Thymus (tissue), 11 donors: ENCODE measurements around the gene LIPI. TPM values are rescaled to one million over a fixed set of nuclear protein-coding genes. Genes with fewer than 3 reads are reported as not detected.
"Not testable (repeated sequence)": the region's sequence is repeated elsewhere in the genome, so short reads cannot be mapped to it uniquely, and the experiment has no call there.

ENCODE experiments used
- DNase-seq, 9 donors: peaks; one replicate each; pipeline ENCODE4 v3.0.0-alpha.2; 2013; ENCODE audit warnings: low spot score in 9 of 9, low read depth in 6 of 9, missing footprints in 1 of 9
- H3K27ac ChIP-seq, 2 donors: one replicate each; pipeline ENCODE4 v1.5.1; 2013; ENCODE audit warnings: control low read depth in 1 of 2, low read depth in 1 of 2, low read length in 1 of 2, mild to moderate bottlenecking in 1 of 2, moderate library complexity in 1 of 2
- H3K27me3 ChIP-seq, 2 donors: one replicate each; pipeline ENCODE4 v1.5.1; 2013; ENCODE audit warnings: low read length in 1 of 2; ENCODE audit not compliant: control insufficient read depth in 2 of 2, insufficient read depth in 1 of 2
- H3K36me3 ChIP-seq, 2 donors: one replicate each; pipeline ENCODE4 v1.5.1; 2013; ENCODE audit warnings: low read length in 1 of 2, mild to moderate bottlenecking in 1 of 2, moderate library complexity in 1 of 2; ENCODE audit not compliant: control insufficient read depth in 2 of 2, insufficient read depth in 2 of 2
- H3K4me1 ChIP-seq, 2 donors: one replicate each; pipeline ENCODE4 v1.5.1; 2013; ENCODE audit warnings: low read length in 2 of 2; ENCODE audit not compliant: control insufficient read depth in 2 of 2, insufficient read depth in 2 of 2
- H3K4me3 ChIP-seq, 2 donors: one replicate each; pipeline ENCODE4 v1.5.1; 2013; ENCODE audit warnings: low read length in 2 of 2, control low read depth in 1 of 2, mild to moderate bottlenecking in 1 of 2
- H3K9me3 ChIP-seq, 2 donors: one replicate each; pipeline ENCODE4 v1.5.1; 2013; ENCODE audit warnings: low read length in 1 of 2, mild to moderate bottlenecking in 1 of 2; ENCODE audit not compliant: control insufficient read depth in 2 of 2, insufficient read depth in 1 of 2
- WGBS: extraction: QIAGEN DNeasy Blood & Tissue Kit; methylation state at CpG from one replicate; pipeline ENCODE4 v1.1.7; 2013; 5-methylcytosine and 5-hydroxymethylcytosine counted together
- polyA plus RNA-seq: library from polyadenylated mRNA; stranded (reverse); fragments of 200-250 nt; gene quantifications from one replicate; pipeline ENCODE4 v1.2.3, GENCODE V29; 2013
- total RNA-seq: library from RNA; stranded (reverse); fragments of 120-200 nt; gene quantifications from one replicate; pipeline ENCODE4 v1.2.4, GENCODE V29; 2013
- donor health status: healthy.

Gene LIPI
- total and polyA plus RNA-seq, 2 donors: 0.02 TPM; not detected in 1

- Histone ChIP-seq H3K4me3 (no peak overlapping the region), H3K9me3 (peaks cover 2 to 69% of the 10 kb centered on the region in 2 donors), H3K36me3 (no peaks in the 10 kb centered on the region), H3K27ac (no peak overlapping the region), H3K4me1 (no peaks in the 10 kb centered on the region), H3K27me3 (no peaks in the 10 kb centered on the region)
- no peak for DNase-seq
- 97% methylated on average over 16 of the region's 16 CpGs for WGBS
These were observed 137.1 kb downstream of the LIPI start for GRCh38 chr21:14073615-14074014.

DNA sequence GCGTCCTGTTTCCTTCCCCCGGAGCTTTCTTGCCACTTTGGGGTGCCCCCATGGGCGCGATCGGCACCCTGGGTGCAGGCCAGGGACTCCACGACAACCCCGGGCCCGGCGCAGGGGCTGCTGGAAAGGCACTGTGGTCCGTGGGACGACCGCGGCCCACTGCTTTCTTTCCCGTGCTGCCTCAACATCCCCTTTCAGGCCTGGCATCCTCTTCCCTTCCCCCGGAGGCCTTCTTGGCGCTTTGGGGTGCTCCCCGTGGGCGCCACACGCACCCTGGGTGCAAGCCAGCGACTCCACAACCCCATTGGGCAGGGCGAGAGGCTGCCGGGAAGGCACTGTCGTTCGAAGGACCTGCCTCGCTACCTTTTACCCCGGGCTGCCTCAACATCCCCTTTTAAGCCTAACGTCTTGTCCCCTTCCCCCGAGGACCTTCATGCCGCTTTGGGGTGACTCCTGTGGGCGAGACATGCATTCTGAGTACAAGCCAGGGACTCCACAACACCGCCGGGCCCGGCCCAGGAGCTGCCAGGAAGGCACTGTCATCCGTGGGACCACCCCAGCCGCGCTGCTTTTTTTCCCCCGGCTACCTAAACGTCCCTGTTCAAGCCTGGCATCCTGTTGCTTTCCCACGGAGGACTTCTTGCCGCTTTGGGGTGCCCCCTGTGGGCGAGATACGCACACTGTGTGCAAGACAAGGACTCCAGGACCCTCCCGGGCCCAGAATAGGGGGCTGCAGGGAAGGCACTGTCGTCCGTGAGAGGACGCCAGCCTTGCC lies 137.8 kb downstream of the LIPI start:
- Histone ChIP-seq H3K4me1 (no peaks in the 10 kb centered on the region), H3K9me3 (peaks cover 2 to 66% of the 10 kb centered on the region in 2 donors), H3K27ac (no peak overlapping the region), H3K4me3 (no peak overlapping the region), H3K27me3 (no peaks in the 10 kb centered on the region), H3K36me3 (no peaks in the 10 kb centered on the region)
- WGBS: 98% methylated on average over 46 of the region's 46 CpGs
- no peak for DNase-seq

DNA sequence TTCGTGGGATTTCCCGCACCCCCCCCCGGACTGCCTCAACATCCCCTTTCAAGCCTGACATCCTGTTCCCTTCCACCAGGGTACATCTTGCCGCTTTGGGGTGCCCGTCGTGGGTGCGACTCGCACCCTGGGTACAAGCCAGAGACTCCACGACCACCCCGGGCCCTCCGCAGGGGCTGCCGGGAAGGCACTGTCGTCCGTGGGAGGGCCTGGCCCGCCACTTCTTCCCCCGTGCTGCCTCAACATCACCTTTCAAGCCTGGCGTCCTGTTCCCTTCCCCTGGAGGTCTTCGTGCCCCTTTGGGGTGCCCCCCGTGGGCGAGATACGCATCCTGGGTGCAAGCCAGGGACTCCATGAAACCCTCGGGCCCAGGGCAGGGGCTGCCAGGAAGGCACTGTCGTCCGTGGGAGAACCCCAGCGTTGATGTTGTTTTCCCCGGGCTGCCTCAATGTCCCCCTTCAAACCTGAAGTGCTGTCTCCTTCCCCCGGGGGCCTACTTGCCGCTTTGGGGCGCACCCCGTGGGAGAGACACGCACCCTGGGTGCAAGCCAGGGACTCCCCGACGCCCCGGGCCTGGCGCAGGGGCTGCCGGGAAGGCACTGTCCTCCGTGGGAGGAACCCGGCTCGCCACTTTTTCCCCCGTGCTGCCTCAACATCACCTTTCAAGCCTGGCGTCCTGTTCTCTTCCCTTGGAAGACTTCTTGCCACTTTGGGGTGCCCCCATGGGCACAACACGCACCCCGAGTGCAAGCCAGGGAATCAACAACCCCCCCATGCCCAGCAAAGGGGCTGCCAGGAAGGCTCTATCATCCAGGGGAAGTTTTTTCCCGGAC lies 138.6 kb downstream of the LIPI start:
- no peaks in the 10 kb centered on the region for H3K36me3 ChIP-seq
- WGBS: 99% methylated on average over 44 of the region's 44 CpGs
- H3K4me1 ChIP-seq: no peaks in the 10 kb centered on the region
- no peaks in the 10 kb centered on the region for H3K27me3 ChIP-seq
- DNase-seq: no peak
- no peak overlapping the region for H3K4me3 ChIP-seq
- no peak overlapping the region for H3K27ac ChIP-seq
- H3K9me3 ChIP-seq: peaks cover 2 to 60% of the 10 kb centered on the region in 2 donors

DNA sequence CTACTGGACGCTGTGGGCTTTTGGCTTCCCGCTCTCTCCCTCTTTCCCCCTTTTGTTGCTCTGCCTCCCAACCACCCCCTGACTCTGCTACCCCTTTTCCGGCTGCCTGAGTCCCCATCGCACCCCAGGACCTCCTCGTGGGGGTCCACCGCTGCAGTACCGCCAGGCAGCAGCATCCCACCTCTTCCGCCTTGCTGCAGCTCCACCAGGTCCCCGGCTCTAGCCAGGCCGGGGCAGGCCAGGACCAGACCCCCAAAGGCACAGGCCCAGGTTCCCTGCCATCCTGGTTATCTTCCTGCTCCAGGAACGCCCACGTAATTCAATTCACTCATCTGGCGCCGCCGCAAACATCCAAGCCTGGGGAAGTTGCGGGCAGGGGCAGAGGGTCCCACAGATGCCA lies 139.8 kb downstream of the LIPI start:
- no peak for DNase-seq
- Histone ChIP-seq H3K4me3 (no peak overlapping the region), H3K4me1 (no peaks in the 10 kb centered on the region), H3K27ac (no peak overlapping the region), H3K36me3 (no peaks in the 10 kb centered on the region), H3K27me3 (no peaks in the 10 kb centered on the region), H3K9me3 (peaks cover under 1 to 52% of the 10 kb centered on the region in 2 donors)
- 99% methylated on average over 16 of the region's 16 CpGs for WGBS

DNA sequence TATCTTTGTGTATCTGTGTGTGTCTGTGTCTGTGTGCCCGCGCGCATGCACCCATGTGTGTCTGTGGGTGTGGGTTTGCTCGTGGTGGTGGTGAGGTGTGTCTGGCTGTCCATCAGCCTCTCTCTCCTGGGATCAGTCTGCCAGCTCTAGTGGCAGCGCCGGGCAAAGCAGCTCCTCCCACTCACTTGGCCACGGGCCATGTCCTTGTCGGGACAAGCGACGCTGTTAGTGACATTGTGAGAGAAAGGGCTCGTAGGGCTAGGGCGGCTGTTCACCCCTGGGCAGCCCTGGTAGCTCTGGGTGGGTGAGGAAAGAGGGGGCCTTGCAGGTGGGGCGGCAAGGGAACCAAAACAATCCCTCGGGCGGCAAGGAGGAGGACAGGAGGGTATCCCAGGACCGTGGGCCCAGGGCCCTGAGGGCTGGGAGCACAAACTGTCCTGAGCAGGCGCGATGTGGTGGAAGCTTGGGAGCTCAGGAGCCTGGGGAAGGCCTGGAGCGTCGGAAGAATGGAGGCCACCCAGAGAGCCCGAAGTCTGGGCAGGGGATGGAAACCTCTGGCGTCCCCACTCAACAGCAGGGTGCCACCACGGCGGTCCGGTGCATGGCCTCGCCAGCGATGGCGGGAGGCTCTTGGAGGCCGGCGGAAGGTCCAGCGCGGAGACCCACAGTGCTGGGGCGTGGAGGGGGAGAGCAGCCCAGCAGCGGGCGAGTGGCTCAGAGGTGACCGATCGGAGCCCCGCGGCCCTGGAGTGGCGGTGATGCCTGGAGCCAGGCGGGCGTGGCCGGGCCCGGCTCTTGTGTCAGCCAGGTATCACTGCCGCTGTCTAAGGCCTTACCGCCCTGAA lies 140.5 kb downstream of the LIPI start:
- H3K27ac ChIP-seq: no peak overlapping the region
- no peak overlapping the region for H3K4me3 ChIP-seq
- no peak for DNase-seq
- H3K36me3 ChIP-seq: no peaks in the 10 kb centered on the region
- peaks cover 0 to 46% of the 10 kb centered on the region in 2 donors for H3K9me3 ChIP-seq
- 99% methylated on average over 46 of the region's 46 CpGs for WGBS
- H3K4me1 ChIP-seq: no peaks in the 10 kb centered on the region
- H3K27me3 ChIP-seq: no peaks in the 10 kb centered on the region

DNA sequence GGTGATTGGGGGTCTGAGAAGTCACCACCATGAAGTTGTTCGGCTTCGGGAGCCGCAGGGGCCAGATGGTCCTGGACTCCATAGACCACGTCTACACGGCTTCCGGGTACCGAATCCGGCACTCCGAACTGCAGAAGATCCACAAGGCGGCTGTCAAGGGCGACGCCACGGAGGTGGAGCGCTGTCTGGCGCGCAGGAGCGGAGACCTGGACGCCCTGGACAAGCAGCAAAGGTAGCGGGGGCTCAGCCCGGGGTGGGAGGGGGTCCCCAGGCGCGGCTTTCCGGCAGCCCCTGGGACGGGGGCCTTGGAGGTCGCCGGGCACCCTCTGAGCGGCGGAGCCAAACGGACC lies 146.5 kb downstream of the LIPI start:
- no peak for DNase-seq
- H3K27me3 ChIP-seq: no peaks in the 10 kb centered on the region
- no peaks in the 10 kb centered on the region for H3K4me1 ChIP-seq
- H3K4me3 ChIP-seq: no peak overlapping the region
- peaks cover 0 to 12% of the 10 kb centered on the region in 2 donors for H3K9me3 ChIP-seq
- no peaks in the 10 kb centered on the region for H3K36me3 ChIP-seq
- WGBS: 87% methylated on average over 29 of the region's 29 CpGs
- no peak overlapping the region for H3K27ac ChIP-seq

- DNase-seq, H3K27ac ChIP-seq, H3K36me3 ChIP-seq, H3K4me3 ChIP-seq, H3K4me1 ChIP-seq, H3K27me3 ChIP-seq: not testable (repeated sequence)
- H3K9me3 ChIP-seq: peaks cover 0 to 12% of the 10 kb centered on the region in 2 donors
- WGBS: 94% methylated on average over 57 of the region's 57 CpGs
These were observed 147.0 kb downstream of the LIPI start for GRCh38 chr21:14063620-14064295.

DNA sequence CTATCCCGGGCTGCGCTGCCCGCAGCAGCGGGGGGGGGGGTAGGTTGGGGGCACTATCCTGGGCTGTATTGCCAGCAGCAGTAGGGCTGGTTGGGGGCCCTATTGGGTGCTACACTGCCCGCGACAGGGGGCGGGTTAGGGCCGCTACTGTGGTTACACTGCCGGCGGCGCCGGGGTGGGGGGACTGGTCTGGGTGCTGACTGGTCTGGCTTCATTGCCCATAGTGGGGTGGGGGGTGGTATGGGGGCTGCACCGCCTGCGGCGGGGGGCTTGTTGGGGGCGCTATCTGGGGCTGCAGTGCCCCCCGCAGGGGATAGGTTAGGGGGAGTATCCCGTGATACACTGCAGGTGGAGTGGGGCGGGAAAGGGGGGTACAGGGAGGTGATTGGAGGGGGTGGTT lies 148.1 kb downstream of the LIPI start:
- not testable (repeated sequence) for H3K27me3 ChIP-seq, H3K36me3 ChIP-seq
- WGBS: 96% methylated on average over 19 of the region's 19 CpGs

More for the DNA sequence above, 148.1 kb downstream of the LIPI start:
- H3K4me3 ChIP-seq, H3K4me1 ChIP-seq, H3K27ac ChIP-seq, DNase-seq: not testable (repeated sequence)
- peaks cover 0 to 12% of the 10 kb centered on the region in 2 donors for H3K9me3 ChIP-seq
